GM12878 (cell line): ENCODE results near the gene MAN2B1. TPM values are rescaled to one million over a fixed set of nuclear protein-coding genes. Genes with fewer than 3 reads are reported as not detected.
A peak's percentile ranks its signal among the peaks of the same experiment; 100 is the strongest.

ENCODE experiments used
- ATAC-seq: fragments of 200-7000 bp; cut with Tn5 transposase; 3 replicates; pipeline ENCODE4 v1.9.1; 2020; ENCODE audit warnings: mild to moderate bottlenecking, moderate library complexity
- BruUV-seq: library from RNA; stranded (reverse); fragments of 400-500 nt; replicated peaks from 2 replicates; lab custom pipeline; 2021; lab: Mats Ljungman, UMichigan
- CTCF ChIA-PET: fragments of 300-600 bp; sonication (Branson Sonifier 250); formaldehyde crosslinking; extraction: SDS; loops from one replicate; lab custom pipeline; 2021; ENCODE audit warnings: inconsistent platforms; lab: Yijun Ruan, JAX
- POLR2A ChIA-PET: fragments of 350-600 bp; formaldehyde crosslinking; extraction: SDS; loops from one replicate; lab custom pipeline; 2021; ENCODE audit warnings: inconsistent platforms; lab: Charles Lee
- RAD21 ChIA-PET: fragments of 300-600 bp; sonication (Branson Sonifier 250); formaldehyde crosslinking; loops from one replicate; lab custom pipeline; 2023; ENCODE audit warnings: antibody characterized with exemption; ENCODE audit not compliant: unreplicated experiment; lab: Charles Lee
- SMC1A ChIA-PET: fragments of 300-600 bp; sonication (Branson Sonifier 250); formaldehyde crosslinking; loops from one replicate; lab custom pipeline; 2023; ENCODE audit not compliant: unreplicated experiment, uncharacterized antibody; lab: Charles Lee
- DNase-seq: peaks from one replicate; pipeline ENCODE4 v3.0.0-alpha.2; 2011; ENCODE audit warnings: low read depth, low spot score
- FAIRE-seq: peaks from 3 replicates; lab custom pipeline; 2011; peaks lifted over from hg19 to GRCh38; lab: Jason Lieb, UNC
- H2AFZ ChIP-seq: 2 replicates; pipeline ENCODE4 v1.6.0; 2011; ENCODE audit warnings: low read depth, low read length, control low read depth; ENCODE audit not compliant: control insufficient read depth
- H3K27ac ChIP-seq: 2 replicates; pipeline ENCODE4 v1.5.1; 2011; ENCODE audit warnings: control low read depth; ENCODE audit not compliant: control insufficient read depth, insufficient read depth
- H3K27me3 ChIP-seq, 2 experiments: replicated peaks in 1 of 2; 2 replicates each; pipeline versions ENCODE4 v1.6.0 to v1.6.1; 2011; ENCODE audit warnings: low read length in 1 of 2; ENCODE audit not compliant: control insufficient read depth in 2 of 2, insufficient read depth in 2 of 2
- H3K36me3 ChIP-seq, 2 experiments: 2 replicates each; pipeline ENCODE4 v1.5.1; 2011; ENCODE audit warnings: low read length in 1 of 2; ENCODE audit not compliant: control insufficient read depth in 2 of 2, insufficient read depth in 2 of 2
- H3K4me1 ChIP-seq: 2 replicates; pipeline ENCODE4 v1.6.1; 2011; ENCODE audit warnings: mild to moderate bottlenecking, low read length, moderate library complexity, mixed read lengths; ENCODE audit not compliant: control insufficient read depth, insufficient read depth
- H3K4me2 ChIP-seq: 2 replicates; pipeline ENCODE4 v1.6.0; 2011; ENCODE audit warnings: control low read depth; ENCODE audit not compliant: control insufficient read depth, insufficient read depth
- H3K4me3 ChIP-seq: fragments of 200-600 bp; sonication (generic); 2 replicates; pipeline ENCODE4 v1.5.1; 2016
- H3K79me2 ChIP-seq: 2 replicates; pipeline ENCODE4 v1.6.0; 2011; ENCODE audit warnings: low read length; ENCODE audit not compliant: control insufficient read depth, insufficient read depth
- H3K9ac ChIP-seq: 2 replicates; pipeline ENCODE4 v1.8.0; 2011; ENCODE audit warnings: low read length, control low read depth, mixed read lengths; ENCODE audit not compliant: control insufficient read depth, insufficient read depth
- H3K9me3 ChIP-seq: replicated peaks from 3 replicates; pipeline ENCODE4 v1.5.1; 2011; ENCODE audit warnings: mild to moderate bottlenecking, low read length; ENCODE audit not compliant: control insufficient read depth, insufficient read depth
- H4K20me1 ChIP-seq: 2 replicates; pipeline ENCODE4 v1.6.0; 2011; ENCODE audit not compliant: control insufficient read depth, insufficient read depth
- DPF2 ChIP-seq: fragments of 450-650 bp; IDR thresholded peaks from 2 replicates; pipeline ENCODE4 v1.6.1; 2017; ENCODE audit warnings: mild to moderate bottlenecking
- FOXM1 ChIP-seq: IDR thresholded peaks from 2 replicates; pipeline ENCODE4 v1.6.1; 2012; ENCODE audit warnings: low read depth, mild to moderate bottlenecking, inconsistent platforms, low read length, moderate library complexity
- MYB ChIP-seq: fragments of 150-350 bp; IDR thresholded peaks from 2 replicates; pipeline ENCODE4 v1.6.1; 2014; ENCODE audit warnings: mild to moderate bottlenecking, low read depth, low read length, borderline replicate concordance
- PAX8 ChIP-seq: fragments of 450-650 bp; IDR thresholded peaks from 2 replicates; pipeline ENCODE4 v1.6.1; 2017; ENCODE audit warnings: mild to moderate bottlenecking, moderate library complexity
- PML ChIP-seq: IDR thresholded peaks from 2 replicates; pipeline ENCODE4 v1.6.1; 2012; ENCODE audit warnings: low read length, inconsistent platforms
- POLR2AphosphoS2 ChIP-seq: IDR thresholded peaks from 2 replicates; pipeline ENCODE4 v1.6.1; 2011; ENCODE audit warnings: low read depth, mild to moderate bottlenecking, low read length, improper control_type of control experiment, moderate library complexity
- ZNF622 ChIP-seq: fragments of 450-650 bp; IDR thresholded peaks from 2 replicates; pipeline ENCODE4 v1.6.1; 2017; ENCODE audit warnings: mild to moderate bottlenecking, inconsistent platforms
- WGBS: methylation state at CpG from one replicate; pipeline ENCODE4 v1.1.6; 2016; ENCODE audit warnings: low lambda C conversion rate; ENCODE audit not compliant: insufficient replicate concordance, insufficient coverage; ENCODE audit errors: missing lambda C conversion rate; 5-methylcytosine and 5-hydroxymethylcytosine counted together
- in situ Hi-C: fragments of 300-500 bp; cut with MboI; formaldehyde crosslinking; loops from 9 replicates; pipeline ENCODE4 v1.14.3; 2018; ENCODE audit warnings: mixed read lengths
- intact Hi-C: fragments of 100-400 bp; cut with micrococcal nuclease; formaldehyde crosslinking; loops from one replicate; pipeline ENCODE4 v1.14.2; 2022; ENCODE audit not compliant: unreplicated experiment
- polyA plus RNA-seq, 11 experiments: library from polyadenylated mRNA; depleted of rRNA in 4 of 11; unstranded in 6 of 11; stranded (reverse) in 5 of 11; fragments of >200 nt; fragmentation: Nextera tagmentation in 4 of 11; fragmentation: Illumina TruSeq in 1 of 11; extraction: Ambion mirVana in 4 of 11; extraction: Trizol in 1 of 11; gene quantifications; 1 replicate in 1 of 11; 2 replicates in 10 of 11; pipeline versions ENCODE4 v1.2.1 to v1.2.3, GENCODE V29; 2011 to 2016; ENCODE audit warnings: inconsistent platforms in 2 of 11, missing spikeins in 2 of 11, low read depth in 1 of 11
- total RNA-seq, 4 experiments: library from RNA; depleted of rRNA in 3 of 4; stranded (reverse); fragments of >200 nt in 3 of 4; fragmentation: Illumina TruSeq in 1 of 4; extraction: Trizol in 1 of 4; gene quantifications; 2 replicates each; pipeline versions ENCODE4 v1.2.1 to v1.2.3, GENCODE V29; 2013 to 2021
- TF ChIP-seq, protein P1 (sequence below): fragments of 150-350 bp; IDR thresholded peaks from 2 replicates; pipeline ENCODE4 v1.6.1; 2016; ENCODE audit warnings: low read depth, low read length
- TF ChIP-seq, protein P2 (sequence below): fragments of 450-650 bp; IDR thresholded peaks from 2 replicates; pipeline ENCODE4 v1.6.1; 2017; ENCODE audit warnings: mild to moderate bottlenecking, moderate library complexity
- TF ChIP-seq, protein P3 (sequence below): IDR thresholded peaks from 2 replicates; pipeline ENCODE4 v1.6.1; 2012; ENCODE audit warnings: low read depth, low read length, improper control_type of control experiment

MAN2B1 gene
- total and polyA plus RNA-seq, 10 of the 15 experiments (the other 5 are each of a cell fraction or from before 2014, with no cell fraction given), result 7.6 to 224 (median 81.4) TPM

DNA sequence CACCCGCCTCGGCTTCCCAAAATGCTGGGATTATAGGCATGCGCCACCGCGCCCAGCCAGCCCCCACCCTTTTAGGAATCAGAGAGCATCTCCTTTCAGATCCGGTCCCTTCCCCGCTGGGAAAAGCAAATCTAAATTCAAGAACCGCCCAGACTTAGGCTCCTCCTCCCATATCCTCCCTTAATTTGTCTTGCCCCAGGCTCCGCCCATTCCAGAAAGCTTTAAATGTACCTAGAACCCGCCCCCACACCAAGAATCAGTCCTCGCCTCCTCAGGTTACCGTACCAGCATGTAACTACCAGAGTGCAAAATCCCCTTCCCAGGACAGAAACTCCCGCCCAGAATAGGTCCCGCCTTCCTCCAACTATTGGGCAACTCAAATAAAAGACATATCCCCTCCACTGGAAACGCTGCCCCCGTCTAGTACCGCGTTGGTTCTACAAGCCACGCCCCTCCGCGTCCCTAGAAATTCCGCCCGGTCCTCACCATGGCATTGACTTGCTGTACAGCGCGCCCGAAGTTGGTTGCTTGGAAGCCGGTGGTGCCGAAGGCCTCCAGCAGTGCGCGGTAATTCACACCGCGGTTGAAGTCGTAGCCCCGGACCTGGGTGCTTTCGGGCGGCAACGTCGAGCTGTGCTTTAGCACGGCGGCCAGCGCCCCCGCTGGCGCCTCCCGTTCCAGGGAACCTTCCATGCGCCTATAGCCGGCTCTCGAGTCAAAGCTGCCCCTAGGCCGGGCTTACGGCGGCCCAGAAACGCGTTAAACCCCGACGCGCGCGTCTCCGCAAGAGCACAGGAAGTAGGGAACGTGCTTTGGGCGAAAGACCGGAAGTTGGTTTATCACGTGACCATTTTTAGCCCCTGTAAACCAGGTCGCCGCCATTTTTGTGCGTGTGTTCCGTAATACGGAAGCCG, 14.8 kb upstream of the MAN2B1 start, which contains the start of gene DHPS:
TSS of gene DHPS (minus strand) at position 807 of the 914 bp plus-strand sequence. CDS start at position 693, 114 bp downstream.
- POLR2A ChIA-PET, result interaction anchor here (0.6 to 2.5 kb wide), 10 partner anchors 9 to 1169 kb away, joined by 3 to 8 read pairs (median 6); partner anchors contain the start of genes MAN2B1, TNPO2, TRIR and WDR83
- SMC1A ChIA-PET, result interaction anchor here (0.5 to 1.3 kb wide), 3 partner anchors 12 to 116 kb away, joined by 3 to 4 read pairs (median 4); a partner anchor contains a TSS
- TF ChIP-seq, protein P1, sequence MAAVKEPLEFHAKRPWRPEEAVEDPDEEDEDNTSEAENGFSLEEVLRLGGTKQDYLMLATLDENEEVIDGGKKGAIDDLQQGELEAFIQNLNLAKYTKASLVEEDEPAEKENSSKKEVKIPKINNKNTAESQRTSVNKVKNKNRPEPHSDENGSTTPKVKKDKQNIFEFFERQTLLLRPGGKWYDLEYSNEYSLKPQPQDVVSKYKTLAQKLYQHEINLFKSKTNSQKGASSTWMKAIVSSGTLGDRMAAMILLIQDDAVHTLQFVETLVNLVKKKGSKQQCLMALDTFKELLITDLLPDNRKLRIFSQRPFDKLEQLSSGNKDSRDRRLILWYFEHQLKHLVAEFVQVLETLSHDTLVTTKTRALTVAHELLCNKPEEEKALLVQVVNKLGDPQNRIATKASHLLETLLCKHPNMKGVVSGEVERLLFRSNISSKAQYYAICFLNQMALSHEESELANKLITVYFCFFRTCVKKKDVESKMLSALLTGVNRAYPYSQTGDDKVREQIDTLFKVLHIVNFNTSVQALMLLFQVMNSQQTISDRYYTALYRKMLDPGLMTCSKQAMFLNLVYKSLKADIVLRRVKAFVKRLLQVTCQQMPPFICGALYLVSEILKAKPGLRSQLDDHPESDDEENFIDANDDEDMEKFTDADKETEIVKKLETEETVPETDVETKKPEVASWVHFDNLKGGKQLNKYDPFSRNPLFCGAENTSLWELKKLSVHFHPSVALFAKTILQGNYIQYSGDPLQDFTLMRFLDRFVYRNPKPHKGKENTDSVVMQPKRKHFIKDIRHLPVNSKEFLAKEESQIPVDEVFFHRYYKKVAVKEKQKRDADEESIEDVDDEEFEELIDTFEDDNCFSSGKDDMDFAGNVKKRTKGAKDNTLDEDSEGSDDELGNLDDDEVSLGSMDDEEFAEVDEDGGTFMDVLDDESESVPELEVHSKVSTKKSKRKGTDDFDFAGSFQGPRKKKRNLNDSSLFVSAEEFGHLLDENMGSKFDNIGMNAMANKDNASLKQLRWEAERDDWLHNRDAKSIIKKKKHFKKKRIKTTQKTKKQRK, result no peak
- TF ChIP-seq DPF2 (peak; percentile 81), POLR2AphosphoS2 (no peak; the same call in 1 of the 2 replicates), MYB (no peak), PML (peak; percentile 86), ZNF622 (no peak), PAX8 (no peak), FOXM1 (no peak; the same call in 1 of the 2 replicates)
- TF ChIP-seq, protein P2, sequence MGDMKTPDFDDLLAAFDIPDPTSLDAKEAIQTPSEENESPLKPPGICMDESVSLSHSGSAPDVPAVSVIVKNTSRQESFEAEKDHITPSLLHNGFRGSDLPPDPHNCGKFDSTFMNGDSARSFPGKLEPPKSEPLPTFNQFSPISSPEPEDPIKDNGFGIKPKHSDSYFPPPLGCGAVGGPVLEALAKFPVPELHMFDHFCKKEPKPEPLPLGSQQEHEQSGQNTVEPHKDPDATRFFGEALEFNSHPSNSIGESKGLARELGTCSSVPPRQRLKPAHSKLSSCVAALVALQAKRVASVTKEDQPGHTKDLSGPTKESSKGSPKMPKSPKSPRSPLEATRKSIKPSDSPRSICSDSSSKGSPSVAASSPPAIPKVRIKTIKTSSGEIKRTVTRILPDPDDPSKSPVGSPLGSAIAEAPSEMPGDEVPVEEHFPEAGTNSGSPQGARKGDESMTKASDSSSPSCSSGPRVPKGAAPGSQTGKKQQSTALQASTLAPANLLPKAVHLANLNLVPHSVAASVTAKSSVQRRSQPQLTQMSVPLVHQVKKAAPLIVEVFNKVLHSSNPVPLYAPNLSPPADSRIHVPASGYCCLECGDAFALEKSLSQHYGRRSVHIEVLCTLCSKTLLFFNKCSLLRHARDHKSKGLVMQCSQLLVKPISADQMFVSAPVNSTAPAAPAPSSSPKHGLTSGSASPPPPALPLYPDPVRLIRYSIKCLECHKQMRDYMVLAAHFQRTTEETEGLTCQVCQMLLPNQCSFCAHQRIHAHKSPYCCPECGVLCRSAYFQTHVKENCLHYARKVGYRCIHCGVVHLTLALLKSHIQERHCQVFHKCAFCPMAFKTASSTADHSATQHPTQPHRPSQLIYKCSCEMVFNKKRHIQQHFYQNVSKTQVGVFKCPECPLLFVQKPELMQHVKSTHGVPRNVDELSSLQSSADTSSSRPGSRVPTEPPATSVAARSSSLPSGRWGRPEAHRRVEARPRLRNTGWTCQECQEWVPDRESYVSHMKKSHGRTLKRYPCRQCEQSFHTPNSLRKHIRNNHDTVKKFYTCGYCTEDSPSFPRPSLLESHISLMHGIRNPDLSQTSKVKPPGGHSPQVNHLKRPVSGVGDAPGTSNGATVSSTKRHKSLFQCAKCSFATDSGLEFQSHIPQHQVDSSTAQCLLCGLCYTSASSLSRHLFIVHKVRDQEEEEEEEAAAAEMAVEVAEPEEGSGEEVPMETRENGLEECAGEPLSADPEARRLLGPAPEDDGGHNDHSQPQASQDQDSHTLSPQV, result no peak
- TF ChIP-seq, protein P3, sequence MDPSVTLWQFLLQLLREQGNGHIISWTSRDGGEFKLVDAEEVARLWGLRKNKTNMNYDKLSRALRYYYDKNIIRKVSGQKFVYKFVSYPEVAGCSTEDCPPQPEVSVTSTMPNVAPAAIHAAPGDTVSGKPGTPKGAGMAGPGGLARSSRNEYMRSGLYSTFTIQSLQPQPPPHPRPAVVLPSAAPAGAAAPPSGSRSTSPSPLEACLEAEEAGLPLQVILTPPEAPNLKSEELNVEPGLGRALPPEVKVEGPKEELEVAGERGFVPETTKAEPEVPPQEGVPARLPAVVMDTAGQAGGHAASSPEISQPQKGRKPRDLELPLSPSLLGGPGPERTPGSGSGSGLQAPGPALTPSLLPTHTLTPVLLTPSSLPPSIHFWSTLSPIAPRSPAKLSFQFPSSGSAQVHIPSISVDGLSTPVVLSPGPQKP, result peak; percentile 72; the same call in 1 of the 2 replicates

More for the DNA sequence above, 14.8 kb upstream of the MAN2B1 start, which contains the start of gene DHPS:
- BruUV-seq, result TSS peak; percentile 83
- Histone ChIP-seq H3K9me3 (no peaks in the 10 kb centered on the region), H3K27ac (peak within 1 kb of the TSS; percentile 98), H3K4me2 (peak within 1 kb of the TSS; percentile 76), H3K79me2 (peaks cover 9% of the 10 kb centered on the region), H4K20me1 (no peaks in the 10 kb centered on the region; the same call in 1 of the 2 replicates), H2AFZ (peak within 1 kb of the TSS; percentile 89), H3K9ac (peak within 1 kb of the TSS; percentile 98), H3K4me3 (peak within 1 kb of the TSS; percentile 99), H3K36me3 (peaks cover 13 to 14% of the 10 kb centered on the region in 2 experiments), H3K4me1 (peaks cover 4% of the 10 kb centered on the region; the same call in 1 of the 2 replicates), H3K27me3 (no peaks in the 10 kb centered on the region)
- FAIRE-seq, result peak; percentile 96
- ChIA-PET RAD21 (interaction anchor here (0.6 to 1.4 kb wide), 4 partner anchors 12 to 115 kb away, joined by 3 to 5 read pairs (median 4); a partner anchor contains a TSS), CTCF (interaction anchor here (0.6 to 1.9 kb wide), 10 partner anchors 9 to 1671 kb away, joined by 3 to 4 read pairs (median 3); partner anchors contain the start of gene TRIR)
- in situ Hi-C loops (no loop called here), intact Hi-C loops (loop anchor here (1.0 kb wide), 1 partner anchor 112 kb away; no protein-coding TSS in a partner anchor)
- peak; percentile 95 for DNase-seq
- ATAC-seq, result peak; percentile 91
- WGBS, result under 1% methylated on average over 67 of the region's 68 CpGs
